Measurements from ENCODE around the gene OMP. TPM values are rescaled to one million over a fixed set of nuclear protein-coding genes. Genes with fewer than 3 reads are reported as not detected.

OMP gene
- 1.4 TPM in 1 of 3 replicates, not detected in the others for total RNA-seq (2021)
- Bru-seq, nascent RNA, result percentile 19 among the genes with signal in this experiment
- long read RNA-seq, experiment 1, result 0 reads
- long read RNA-seq, experiment 2, result 0 reads
- long read RNA-seq, experiment 3, result 0 reads

GRCh38 chr11:77102246-77103210, at the start of gene OMP:
Gene OMP, plus strand, starts transcription at chr11:77102840. Its CDS starts 0 bp downstream, at chr11:77102840.
- H3K9me3 Mint-ChIP-seq, result peaks cover 9% of the 10 kb centered on the region
- ATAC-seq (no peak), DNase-seq (ENCODE audit: low spot score) (no peak)
- no peak for TF ChIP-seq KAT7 (CRISPR knock-in tag; IDR thresholded peaks at IDR 0.05; ENCODE audit: borderline replicate concordance)
- no peak for TF ChIP-seq ZNF263 (CRISPR knock-in tag; IDR thresholded peaks at IDR 0.05; ENCODE audit: low read depth)
- no peak for TF ChIP-seq E2F4 (CRISPR knock-in tag; IDR thresholded peaks at IDR 0.05; ENCODE audit: borderline replicate concordance, low read depth)
- TF ChIP-seq ZNF317 (CRISPR knock-in tag; IDR thresholded peaks at IDR 0.05; ENCODE audit: borderline replicate concordance, low read depth), result no peak
- TF ChIP-seq USF1 (CRISPR knock-in tag; IDR thresholded peaks at IDR 0.05), result no peak
- TF ChIP-seq SOX15 (CRISPR knock-in tag; IDR thresholded peaks at IDR 0.05), result no peak
- TF ChIP-seq OVOL2 (CRISPR knock-in tag; IDR thresholded peaks at IDR 0.05; ENCODE audit: borderline replicate concordance), result no peak
- TF ChIP-seq ZBTB43 (CRISPR knock-in tag; IDR thresholded peaks at IDR 0.05), result no peak
- no peak for TF ChIP-seq TEAD1 (CRISPR knock-in tag; IDR thresholded peaks at IDR 0.05)
- no peak for TF ChIP-seq CTCF (IDR thresholded peaks at IDR 0.05)
- no peak for TF ChIP-seq ESRRA (CRISPR knock-in tag; IDR thresholded peaks at IDR 0.05; ENCODE audit: borderline replicate concordance)
- TF ChIP-seq RELA (CRISPR knock-in tag; IDR thresholded peaks at IDR 0.05; ENCODE audit: borderline replicate concordance), result no peak
- TF ChIP-seq ATF1 (CRISPR knock-in tag; IDR thresholded peaks at IDR 0.05), result no peak
- no peak for TF ChIP-seq CREM (CRISPR knock-in tag; IDR thresholded peaks at IDR 0.05)
- no peak for TF ChIP-seq PREB (CRISPR knock-in tag; IDR thresholded peaks at IDR 0.05; ENCODE audit: borderline replicate concordance)
- no peak for TF ChIP-seq JAZF1 (CRISPR knock-in tag; IDR thresholded peaks at IDR 0.05)
- no peak within 1 kb of the TSS for H3K27ac Mint-ChIP-seq
- CTCF ChIA-PET, result interaction anchor here (1.0 to 6.0 kb wide), 6 partner anchors 11 to 55 kb away, joined by 4 to 48 read pairs (median 16); partner anchors contain the start of gene MYO7A
- peaks cover 8% of the 10 kb centered on the region for H3K36me3 Mint-ChIP-seq
- no peak within 1 kb of the TSS for H3K4me3 Mint-ChIP-seq
- H3K27me3 Mint-ChIP-seq (ENCODE audit: low read depth), result no peaks in the 10 kb centered on the region
- no peaks in the 10 kb centered on the region for H3K4me1 Mint-ChIP-seq
- POLR2A ChIA-PET, result no interaction called here
